ENCODE data around the gene ICAM1. TPM values are rescaled to one million over a fixed set of nuclear protein-coding genes. Genes with fewer than 3 reads are reported as not detected.

The ICAM1 gene
- total RNA-seq, 4 donors from 2014 or later, result 5.1 to 19.0 (median 6.7) TPM

GRCh38 chr19:10289167-10289835 lies 18.4 kb downstream of the ICAM1 start:
- intact Hi-C loops (cut with DNase I; ENCODE audit: low total_unique reads), result no loop called here
- WGBS, 2 donors, result 0 to 2% methylated on average over 43 to 50 of the region's 50 CpGs
- DNase-seq (ENCODE audit: low spot score in 2 of 2), result peak in 1 of 2 donors; percentile 86
- TF ChIP-seq POLR2A (IDR thresholded peaks at IDR 0.05), result no peak
- TF ChIP-seq, protein P1, sequence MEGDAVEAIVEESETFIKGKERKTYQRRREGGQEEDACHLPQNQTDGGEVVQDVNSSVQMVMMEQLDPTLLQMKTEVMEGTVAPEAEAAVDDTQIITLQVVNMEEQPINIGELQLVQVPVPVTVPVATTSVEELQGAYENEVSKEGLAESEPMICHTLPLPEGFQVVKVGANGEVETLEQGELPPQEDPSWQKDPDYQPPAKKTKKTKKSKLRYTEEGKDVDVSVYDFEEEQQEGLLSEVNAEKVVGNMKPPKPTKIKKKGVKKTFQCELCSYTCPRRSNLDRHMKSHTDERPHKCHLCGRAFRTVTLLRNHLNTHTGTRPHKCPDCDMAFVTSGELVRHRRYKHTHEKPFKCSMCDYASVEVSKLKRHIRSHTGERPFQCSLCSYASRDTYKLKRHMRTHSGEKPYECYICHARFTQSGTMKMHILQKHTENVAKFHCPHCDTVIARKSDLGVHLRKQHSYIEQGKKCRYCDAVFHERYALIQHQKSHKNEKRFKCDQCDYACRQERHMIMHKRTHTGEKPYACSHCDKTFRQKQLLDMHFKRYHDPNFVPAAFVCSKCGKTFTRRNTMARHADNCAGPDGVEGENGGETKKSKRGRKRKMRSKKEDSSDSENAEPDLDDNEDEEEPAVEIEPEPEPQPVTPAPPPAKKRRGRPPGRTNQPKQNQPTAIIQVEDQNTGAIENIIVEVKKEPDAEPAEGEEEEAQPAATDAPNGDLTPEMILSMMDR (IDR thresholded peaks at IDR 0.05), result no peak
- H3K4me3 ChIP-seq (ENCODE audit: low read depth, poor library complexity, severe bottlenecking), result no peak overlapping the region

- intact Hi-C loops (cut with DNase I; ENCODE audit: low total_unique reads), result no loop called here
- peak in 1 of 2 donors; percentile 85 for DNase-seq (ENCODE audit: low spot score in 2 of 2)
- WGBS, 2 donors, result 1 to 2% methylated on average over 32 to 36 of the region's 45 CpGs
- no peak within 1 kb of the TSS for H3K4me3 ChIP-seq (ENCODE audit: low read depth, poor library complexity, severe bottlenecking)
- TF ChIP-seq POLR2A (IDR thresholded peaks at IDR 0.05), result no peak
- TF ChIP-seq, protein P1 (IDR thresholded peaks at IDR 0.05), result no peak
Observed at GRCh38 chr19:10289836-10290356, 19.0 kb downstream of the ICAM1 start, which contains the start of gene ICAM5. ICAM5 (plus strand) TSS chr19:10289952; CDS start chr19:10290044, 92 bp downstream.

DNA sequence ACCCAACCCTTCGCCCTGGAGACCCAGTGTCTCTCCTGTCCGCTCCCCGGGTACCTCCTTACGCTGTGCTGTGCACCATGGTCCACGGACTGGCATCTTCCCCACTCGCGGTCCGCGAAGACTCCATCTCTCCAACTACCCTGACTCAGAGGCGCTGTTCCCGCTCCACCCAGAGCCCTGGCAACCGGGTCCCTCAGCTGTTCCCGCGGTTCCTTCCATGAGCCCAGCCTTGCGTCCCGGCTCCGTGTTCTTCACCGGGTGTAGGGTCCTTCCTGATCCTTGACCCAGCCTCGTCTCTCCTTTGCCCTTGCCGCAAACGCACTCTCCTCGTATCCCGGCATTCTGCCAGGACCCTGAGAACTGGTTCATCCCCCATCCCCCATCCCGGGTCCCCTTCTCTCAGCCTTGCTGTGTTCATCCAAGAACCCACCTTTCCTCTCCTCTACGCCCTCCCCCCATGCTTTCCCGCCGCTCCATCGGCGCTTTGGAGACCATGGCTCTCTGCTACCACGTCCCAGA lies 19.5 kb downstream of the ICAM1 start:
- no peak overlapping the region for H3K4me3 ChIP-seq (ENCODE audit: low read depth, poor library complexity, severe bottlenecking)

DNA sequence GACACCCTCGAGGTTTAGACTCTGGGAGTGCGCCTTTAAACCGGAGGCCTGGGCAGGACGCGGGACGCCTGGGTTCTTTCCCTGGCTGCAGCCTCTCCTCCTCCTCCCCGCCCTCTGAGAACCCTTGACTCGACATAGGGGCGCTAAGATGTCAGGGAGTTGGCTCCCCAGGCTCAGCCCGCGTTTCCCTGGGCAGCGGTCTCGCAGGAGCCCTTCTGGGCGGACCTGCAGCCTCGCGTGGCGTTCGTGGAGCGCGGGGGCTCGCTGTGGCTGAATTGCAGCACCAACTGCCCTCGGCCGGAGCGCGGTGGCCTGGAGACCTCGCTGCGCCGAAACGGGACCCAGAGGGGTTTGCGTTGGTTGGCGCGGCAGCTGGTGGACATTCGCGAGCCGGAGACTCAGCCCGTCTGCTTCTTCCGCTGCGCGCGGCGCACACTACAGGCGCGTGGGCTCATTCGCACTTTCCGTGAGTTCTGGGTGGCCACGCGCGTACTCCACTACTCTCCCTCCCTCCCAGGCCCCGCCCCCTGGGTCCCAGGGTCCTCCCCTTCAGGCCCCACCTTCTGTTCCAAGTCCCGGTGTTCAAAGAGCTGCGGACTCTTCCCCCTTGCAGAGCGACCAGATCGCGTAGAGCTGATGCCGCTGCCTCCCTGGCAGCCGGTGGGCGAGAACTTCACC lies 20.1 kb downstream of the ICAM1 start:
- TF ChIP-seq, protein P1 (IDR thresholded peaks at IDR 0.05), result no peak
- no peak for TF ChIP-seq POLR2A (IDR thresholded peaks at IDR 0.05)
- WGBS, 2 donors, result 0% methylated on average over 24 to 31 of the region's 57 CpGs
- intact Hi-C loops (cut with DNase I; ENCODE audit: low total_unique reads), result no loop called here
- DNase-seq (ENCODE audit: low spot score in 2 of 2), result peak in 1 of 2 donors; percentile 94
- no peak overlapping the region for H3K4me3 ChIP-seq (ENCODE audit: low read depth, poor library complexity, severe bottlenecking)

More for the DNA sequence above, 19.5 kb downstream of the ICAM1 start:
- no peak for DNase-seq (ENCODE audit: low spot score in 2 of 2)
- intact Hi-C loops (cut with DNase I; ENCODE audit: low total_unique reads), result no loop called here
- 0% methylated on average over 30 of the region's 30 CpGs for WGBS, 2 donors
- no peak for TF ChIP-seq POLR2A (IDR thresholded peaks at IDR 0.05)

DNA sequence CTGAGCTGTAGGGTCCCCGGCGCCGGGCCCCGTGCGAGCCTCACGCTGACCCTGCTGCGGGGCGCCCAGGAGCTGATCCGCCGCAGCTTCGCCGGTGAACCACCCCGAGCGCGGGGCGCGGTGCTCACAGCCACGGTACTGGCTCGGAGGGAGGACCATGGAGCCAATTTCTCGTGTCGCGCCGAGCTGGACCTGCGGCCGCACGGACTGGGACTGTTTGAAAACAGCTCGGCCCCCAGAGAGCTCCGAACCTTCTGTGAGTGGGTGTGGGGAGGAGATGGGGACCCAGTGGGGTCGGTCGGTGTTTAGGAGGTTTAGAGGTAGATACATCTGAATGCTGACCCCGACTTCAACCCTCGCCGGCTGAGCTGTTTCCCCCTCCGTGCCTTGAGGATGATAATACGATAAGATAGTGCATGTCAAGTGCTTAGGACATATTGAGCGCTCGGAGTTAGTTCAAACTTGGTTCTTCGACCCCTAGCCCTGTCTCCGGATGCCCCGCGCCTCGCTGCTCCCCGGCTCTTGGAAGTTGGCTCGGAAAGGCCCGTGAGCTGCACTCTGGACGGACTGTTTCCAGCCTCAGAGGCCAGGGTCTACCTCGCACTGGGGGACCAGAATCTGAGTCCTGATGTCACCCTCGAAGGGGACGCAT lies 20.8 kb downstream of the ICAM1 start:
- peak overlapping the region; percentile 1 for H3K4me3 ChIP-seq (ENCODE audit: low read depth, poor library complexity, severe bottlenecking)
- WGBS, 2 donors, result 2 to 4% methylated on average over 28 to 46 of the region's 49 CpGs
- DNase-seq (ENCODE audit: low spot score in 2 of 2), result peak in 1 of 2 donors; percentile 85
- intact Hi-C loops (cut with DNase I; ENCODE audit: low total_unique reads), result no loop called here
- no peak for TF ChIP-seq POLR2A (IDR thresholded peaks at IDR 0.05)
- TF ChIP-seq, protein P1 (IDR thresholded peaks at IDR 0.05), result no peak
